Measurements from ENCODE around the gene TMEM30B.

GRCh38 chr14:61279082-61279481, 2.1 kb downstream of the TMEM30B start:
- TF ChIP-seq, protein P1, sequence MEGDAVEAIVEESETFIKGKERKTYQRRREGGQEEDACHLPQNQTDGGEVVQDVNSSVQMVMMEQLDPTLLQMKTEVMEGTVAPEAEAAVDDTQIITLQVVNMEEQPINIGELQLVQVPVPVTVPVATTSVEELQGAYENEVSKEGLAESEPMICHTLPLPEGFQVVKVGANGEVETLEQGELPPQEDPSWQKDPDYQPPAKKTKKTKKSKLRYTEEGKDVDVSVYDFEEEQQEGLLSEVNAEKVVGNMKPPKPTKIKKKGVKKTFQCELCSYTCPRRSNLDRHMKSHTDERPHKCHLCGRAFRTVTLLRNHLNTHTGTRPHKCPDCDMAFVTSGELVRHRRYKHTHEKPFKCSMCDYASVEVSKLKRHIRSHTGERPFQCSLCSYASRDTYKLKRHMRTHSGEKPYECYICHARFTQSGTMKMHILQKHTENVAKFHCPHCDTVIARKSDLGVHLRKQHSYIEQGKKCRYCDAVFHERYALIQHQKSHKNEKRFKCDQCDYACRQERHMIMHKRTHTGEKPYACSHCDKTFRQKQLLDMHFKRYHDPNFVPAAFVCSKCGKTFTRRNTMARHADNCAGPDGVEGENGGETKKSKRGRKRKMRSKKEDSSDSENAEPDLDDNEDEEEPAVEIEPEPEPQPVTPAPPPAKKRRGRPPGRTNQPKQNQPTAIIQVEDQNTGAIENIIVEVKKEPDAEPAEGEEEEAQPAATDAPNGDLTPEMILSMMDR (conservative IDR thresholded peaks at IDR 0.05 in 1 of 2, IDR thresholded peaks at IDR 0.05 in 1 of 2; ENCODE audit: extremely low read depth in 1 of 2, insufficient read depth in 1 of 2, low read depth in 1 of 2, low read length in 2 of 2): no peak
- TF ChIP-seq EZH2 (IDR thresholded peaks at IDR 0.05; ENCODE audit: borderline replicate concordance, low read length): no peak

Data from mammary epithelial cell (primary cell).